Measurements from ENCODE around the gene TRAF7. TPM values are rescaled to one million over a fixed set of nuclear protein-coding genes. Genes with fewer than 3 reads are reported as not detected.

Gene TRAF7
- total RNA-seq, 1 experiment from 2014 or later, result 101 TPM

GRCh38 chr16:2204416-2205103 lies 49.0 kb downstream of the TRAF7 start:
- in situ Hi-C loops (cut with HindIII; ENCODE audit: low pct_unique_long_range_greater_than_20kb, low sequenced_read_pairs), result no loop called here
- DNase-seq (ENCODE audit: low read depth), result no peak

DNA sequence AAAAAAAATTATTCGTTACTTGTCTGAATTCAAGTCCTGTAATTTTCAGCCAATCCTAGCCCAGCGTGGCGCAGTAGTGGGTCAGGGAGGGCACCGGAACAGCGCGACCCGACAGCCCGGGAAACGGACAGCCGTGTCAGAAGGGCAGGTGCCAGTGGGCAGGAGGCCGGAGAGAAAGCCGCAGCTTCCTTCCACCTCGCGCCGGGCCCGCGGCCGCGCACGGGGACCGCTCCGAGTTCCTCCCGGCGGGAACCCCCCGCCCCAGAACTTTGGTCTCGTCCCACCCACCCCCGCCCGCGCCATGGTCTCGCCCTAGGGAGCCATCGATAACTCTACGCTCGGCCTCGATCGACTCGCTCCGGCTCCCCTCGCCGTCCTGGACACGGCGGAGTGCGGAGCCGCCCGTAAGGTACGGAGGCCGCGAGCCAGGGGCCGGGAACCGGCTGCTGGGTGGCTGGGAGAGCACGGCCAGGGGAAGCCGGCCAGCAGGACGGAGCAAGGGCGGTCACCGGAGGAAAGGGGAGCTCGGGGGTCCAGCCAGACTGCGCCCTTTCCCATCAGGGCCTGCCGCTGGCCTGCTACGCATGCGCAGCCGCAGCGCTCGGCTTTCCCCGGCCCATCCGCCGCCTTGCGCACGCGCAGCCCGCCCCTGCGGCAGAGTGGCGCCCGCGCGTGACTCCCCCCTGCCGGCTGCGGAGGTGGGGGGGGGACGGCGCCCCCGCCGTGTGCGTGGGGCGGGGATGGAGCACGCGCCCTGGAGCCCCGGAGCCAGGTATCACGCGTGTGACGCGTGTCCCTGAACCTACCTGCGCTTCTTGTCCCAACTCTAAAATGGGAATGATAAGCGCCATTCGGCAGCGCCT lies 49.8 kb downstream of the TRAF7 start, which contains the start of gene MLST8:
MLST8 (plus strand) TSS at position 351 of the 863 bp plus-strand sequence. CDS start 632 bp downstream, outside the sequence.
- peak; percentile 93 for DNase-seq (ENCODE audit: low read depth)
- in situ Hi-C loops (cut with HindIII; ENCODE audit: low pct_unique_long_range_greater_than_20kb, low sequenced_read_pairs), result no loop called here

GRCh38 chr16:2205967-2206313 lies 50.4 kb downstream of the TRAF7 start:
- no peak for DNase-seq (ENCODE audit: low read depth)
- in situ Hi-C loops (cut with HindIII; ENCODE audit: low pct_unique_long_range_greater_than_20kb, low sequenced_read_pairs), result no loop called here

GRCh38 chr16:2206420-2206779 lies 50.8 kb downstream of the TRAF7 start:
- DNase-seq (ENCODE audit: low read depth), result no peak
- in situ Hi-C loops (cut with HindIII; ENCODE audit: low pct_unique_long_range_greater_than_20kb, low sequenced_read_pairs), result no loop called here

GRCh38 chr16:2206780-2207433 lies 51.3 kb downstream of the TRAF7 start:
- in situ Hi-C loops (cut with HindIII; ENCODE audit: low pct_unique_long_range_greater_than_20kb, low sequenced_read_pairs), result no loop called here
- DNase-seq (ENCODE audit: low read depth), result no peak

DNA sequence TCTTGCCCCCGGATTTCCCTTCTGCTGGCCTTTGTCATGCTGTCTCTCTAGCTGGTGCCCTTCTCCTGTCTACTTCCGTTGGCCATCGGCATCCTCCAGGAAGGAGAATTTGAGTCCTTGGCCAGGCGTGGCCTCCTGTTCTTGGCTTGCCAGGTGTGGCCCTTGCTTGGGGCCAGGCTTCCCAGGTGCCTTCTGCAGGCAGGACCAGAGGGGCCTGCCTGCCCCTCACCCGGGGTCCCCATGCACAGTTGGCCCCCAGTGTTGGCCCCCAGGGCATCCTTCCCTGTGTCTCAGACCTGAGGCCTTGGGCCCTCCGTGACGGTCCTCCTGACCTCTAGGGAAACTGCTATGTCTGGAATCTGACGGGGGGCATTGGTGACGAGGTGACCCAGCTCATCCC lies 52.3 kb downstream of the TRAF7 start:
- no peak for DNase-seq (ENCODE audit: low read depth)
- in situ Hi-C loops (cut with HindIII; ENCODE audit: low pct_unique_long_range_greater_than_20kb, low sequenced_read_pairs), result no loop called here

DNA sequence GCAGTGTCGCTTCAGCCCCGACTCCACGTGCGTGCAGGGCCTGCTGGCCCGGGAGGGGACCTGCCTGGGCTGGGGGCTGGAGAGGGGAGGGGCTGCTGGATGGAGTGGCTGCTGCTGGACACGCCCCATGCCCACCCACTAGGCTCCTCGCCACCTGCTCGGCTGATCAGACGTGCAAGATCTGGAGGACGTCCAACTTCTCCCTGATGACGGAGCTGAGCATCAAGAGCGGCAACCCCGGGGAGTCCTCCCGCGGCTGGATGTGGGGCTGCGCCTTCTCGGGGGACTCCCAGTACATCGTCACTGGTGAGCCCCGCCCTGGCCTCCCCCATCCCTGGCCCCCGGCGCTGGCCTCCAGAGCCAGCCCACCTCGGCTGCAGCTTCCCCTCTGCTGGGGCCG lies 52.7 kb downstream of the TRAF7 start:
- DNase-seq (ENCODE audit: low read depth), result no peak
- in situ Hi-C loops (cut with HindIII; ENCODE audit: low pct_unique_long_range_greater_than_20kb, low sequenced_read_pairs), result no loop called here

DNA sequence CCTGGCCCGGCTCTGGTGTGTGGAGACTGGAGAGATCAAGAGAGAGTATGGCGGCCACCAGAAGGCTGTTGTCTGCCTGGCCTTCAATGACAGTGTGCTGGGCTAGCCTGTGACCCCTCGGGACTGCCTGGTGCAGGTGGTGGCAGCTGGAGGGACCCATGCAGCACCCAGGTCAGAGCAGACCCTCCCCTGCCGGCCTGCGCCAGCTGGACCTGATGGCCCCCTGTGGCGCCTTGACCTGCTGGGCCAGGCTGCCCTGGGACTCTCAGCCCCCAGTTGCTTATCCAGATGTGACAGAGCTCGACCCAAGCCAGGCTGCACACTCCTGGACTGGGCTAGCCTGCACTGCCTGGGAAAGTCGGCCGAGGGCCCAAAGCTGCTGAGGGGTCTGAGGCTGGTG lies 53.2 kb downstream of the TRAF7 start:
- in situ Hi-C loops (cut with HindIII; ENCODE audit: low pct_unique_long_range_greater_than_20kb, low sequenced_read_pairs), result no loop called here
- DNase-seq (ENCODE audit: low read depth), result no peak

DNA sequence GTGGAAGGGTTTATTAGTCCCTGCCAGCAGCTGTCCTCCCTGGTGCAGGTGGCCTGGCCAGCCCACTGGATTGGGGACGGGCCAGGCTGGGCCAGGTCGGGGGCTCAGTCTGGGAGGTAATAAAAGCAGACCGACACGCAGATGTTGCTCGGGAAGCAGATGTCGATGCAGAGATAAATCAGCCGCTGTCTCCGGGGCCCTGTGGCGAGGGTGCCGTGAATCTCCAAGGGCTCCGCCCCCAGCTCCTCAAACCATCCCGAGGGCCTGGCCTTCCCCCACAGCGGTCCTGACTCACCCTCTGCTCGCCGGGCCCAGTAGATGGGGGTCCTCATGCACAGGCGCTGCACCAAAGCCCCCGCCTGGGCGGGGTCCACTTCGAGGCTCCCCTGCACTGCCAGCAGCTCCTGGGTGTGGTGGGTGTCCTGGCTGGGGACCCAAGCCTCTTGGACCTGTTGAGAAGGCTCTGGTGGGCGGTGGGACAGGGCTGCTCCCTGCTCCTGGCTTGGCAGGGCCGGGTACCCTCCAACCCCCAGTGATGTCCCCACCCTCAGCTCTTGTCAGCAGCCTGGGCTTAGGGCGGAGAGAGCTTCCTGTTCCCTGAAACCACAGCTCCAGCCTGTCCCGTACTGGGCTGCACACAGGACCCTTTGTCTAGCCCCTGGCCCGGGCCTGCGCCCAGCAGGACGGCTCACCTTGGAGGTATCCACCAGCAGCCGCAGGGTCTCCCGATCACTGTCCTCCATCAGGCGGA lies 53.9 kb downstream of the TRAF7 start:
- in situ Hi-C loops (cut with HindIII; ENCODE audit: low pct_unique_long_range_greater_than_20kb, low sequenced_read_pairs), result no loop called here
- DNase-seq (ENCODE audit: low read depth), result no peak

- in situ Hi-C loops (cut with HindIII; ENCODE audit: low pct_unique_long_range_greater_than_20kb, low sequenced_read_pairs), result no loop called here
- no peak for DNase-seq (ENCODE audit: low read depth)
Measured at GRCh38 chr16:2210009-2210332, 54.4 kb downstream of the TRAF7 start.

DNA sequence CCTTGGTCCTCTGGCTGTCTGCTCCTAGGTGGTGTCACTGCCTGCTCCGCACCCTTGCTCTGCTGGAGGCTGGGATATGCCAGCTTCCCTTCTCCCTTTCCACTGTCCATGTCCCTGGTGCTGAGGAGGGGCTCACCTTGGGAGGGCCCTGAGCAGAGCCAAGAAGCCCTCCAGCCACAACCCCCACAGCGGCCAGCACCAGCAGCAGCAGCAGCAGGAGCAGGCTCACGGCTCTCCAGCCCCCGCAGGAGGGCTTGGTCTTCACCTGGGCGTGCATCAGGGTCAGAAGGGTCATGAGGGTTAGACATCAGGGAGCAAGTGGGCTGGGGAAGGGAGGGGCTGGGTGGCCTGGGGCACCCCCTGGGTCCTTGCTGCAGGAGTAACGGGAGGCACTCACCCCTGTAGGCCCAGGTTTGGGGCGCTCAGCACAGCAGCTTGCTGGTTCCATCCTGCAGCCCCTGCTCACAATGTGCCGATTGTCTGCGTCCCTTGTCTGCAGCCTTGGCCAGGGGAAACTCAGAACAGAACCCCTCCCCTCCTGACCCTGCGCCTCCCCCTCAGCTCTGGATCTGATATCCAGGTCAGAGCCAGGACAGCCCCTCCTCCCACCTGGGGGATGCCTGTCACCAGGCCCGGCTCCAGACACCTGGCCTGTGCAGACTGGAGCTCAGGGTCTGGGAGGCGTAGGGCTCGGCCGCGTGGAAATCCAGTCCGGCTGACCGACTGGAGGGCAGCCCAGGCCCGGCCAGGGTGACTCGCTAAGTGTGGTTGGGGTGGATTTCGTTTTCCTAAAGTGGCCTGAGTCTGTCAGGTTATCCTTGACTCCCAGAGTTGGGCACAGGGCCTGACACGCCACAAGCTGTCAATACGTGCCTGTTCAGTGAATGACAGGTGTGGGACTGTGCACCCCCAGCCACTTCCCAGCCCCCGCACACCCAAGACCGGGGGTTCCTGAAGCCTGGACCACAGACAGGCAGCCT lies 55.1 kb downstream of the TRAF7 start, which contains the start of gene BRICD5:
BRICD5 (minus strand) TSS at position 478 of the 980 bp plus-strand sequence; CDS start at position 448, 30 bp downstream.
- DNase-seq (ENCODE audit: low read depth), result no peak
- in situ Hi-C loops (cut with HindIII; ENCODE audit: low pct_unique_long_range_greater_than_20kb, low sequenced_read_pairs), result no loop called here

DNA sequence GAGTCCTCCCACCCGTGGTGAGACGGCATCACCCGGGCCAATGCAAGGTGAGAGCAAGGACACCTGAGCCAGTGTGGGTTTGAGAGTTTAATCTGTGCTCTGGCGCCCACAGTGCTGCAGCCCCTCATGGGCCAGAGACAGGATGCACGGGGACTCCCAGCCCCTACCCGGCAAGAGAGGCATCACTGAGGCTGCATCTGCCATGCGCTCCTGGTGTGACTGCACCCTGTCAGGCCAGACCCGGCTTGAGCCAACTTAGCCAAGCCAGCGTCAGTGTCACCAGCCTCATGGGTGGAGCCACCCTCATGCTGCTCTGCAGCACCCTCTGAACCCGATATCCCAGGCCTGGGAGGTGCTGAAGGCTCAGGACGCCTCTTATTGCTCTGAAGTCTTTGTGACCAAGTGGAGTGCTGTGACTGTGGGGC lies 56.4 kb downstream of the TRAF7 start:
- in situ Hi-C loops (cut with HindIII; ENCODE audit: low pct_unique_long_range_greater_than_20kb, low sequenced_read_pairs), result no loop called here
- DNase-seq (ENCODE audit: low read depth), result no peak

DNA sequence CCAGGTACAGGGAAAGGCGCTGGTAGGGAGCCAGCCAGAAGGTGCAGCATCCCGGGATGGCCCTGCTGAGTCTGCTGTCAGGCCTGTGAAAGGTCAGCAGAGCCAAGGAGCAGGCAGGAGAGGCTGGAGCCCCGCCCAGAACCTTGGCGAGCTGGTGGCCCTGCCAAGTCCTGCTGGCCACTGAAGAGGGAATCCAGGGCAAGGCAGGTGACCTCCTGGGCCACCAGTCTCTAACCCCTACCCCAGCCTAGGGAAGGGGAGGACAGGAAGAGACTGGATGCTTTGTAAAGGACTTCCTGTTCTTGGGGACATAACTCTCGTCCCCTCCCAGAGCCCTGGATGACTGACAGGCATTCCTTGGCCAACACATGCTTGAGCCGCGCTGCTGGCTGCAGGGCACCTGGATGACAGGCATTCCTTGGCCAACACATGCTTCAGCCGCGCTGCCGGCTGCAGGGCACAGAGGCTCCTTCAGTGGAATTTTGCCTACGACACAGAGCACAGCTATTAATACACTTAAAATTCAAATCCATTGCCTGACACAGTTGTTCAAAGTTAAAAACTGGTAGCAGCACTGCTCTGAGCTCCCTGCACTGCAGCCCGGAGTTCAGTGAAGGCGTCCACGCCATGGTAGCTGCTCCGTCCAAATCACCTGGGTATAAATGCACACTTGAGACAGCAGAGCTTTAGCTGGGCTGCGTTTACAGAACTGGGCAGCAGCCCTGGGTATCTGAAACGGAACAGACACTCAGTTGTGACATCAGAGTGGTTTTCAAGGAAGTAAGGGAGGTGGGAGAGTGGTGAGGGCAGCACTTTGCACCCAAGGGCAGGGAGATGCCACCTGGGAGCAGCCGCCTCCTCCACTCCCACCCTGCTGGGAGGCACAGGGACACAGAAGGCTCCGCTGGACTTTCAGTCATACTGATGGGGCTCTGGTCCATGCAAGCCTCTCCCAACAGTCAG lies 57.1 kb downstream of the TRAF7 start:
- DNase-seq (ENCODE audit: low read depth), result peak; percentile 66
- in situ Hi-C loops (cut with HindIII; ENCODE audit: low pct_unique_long_range_greater_than_20kb, low sequenced_read_pairs), result no loop called here

DNA sequence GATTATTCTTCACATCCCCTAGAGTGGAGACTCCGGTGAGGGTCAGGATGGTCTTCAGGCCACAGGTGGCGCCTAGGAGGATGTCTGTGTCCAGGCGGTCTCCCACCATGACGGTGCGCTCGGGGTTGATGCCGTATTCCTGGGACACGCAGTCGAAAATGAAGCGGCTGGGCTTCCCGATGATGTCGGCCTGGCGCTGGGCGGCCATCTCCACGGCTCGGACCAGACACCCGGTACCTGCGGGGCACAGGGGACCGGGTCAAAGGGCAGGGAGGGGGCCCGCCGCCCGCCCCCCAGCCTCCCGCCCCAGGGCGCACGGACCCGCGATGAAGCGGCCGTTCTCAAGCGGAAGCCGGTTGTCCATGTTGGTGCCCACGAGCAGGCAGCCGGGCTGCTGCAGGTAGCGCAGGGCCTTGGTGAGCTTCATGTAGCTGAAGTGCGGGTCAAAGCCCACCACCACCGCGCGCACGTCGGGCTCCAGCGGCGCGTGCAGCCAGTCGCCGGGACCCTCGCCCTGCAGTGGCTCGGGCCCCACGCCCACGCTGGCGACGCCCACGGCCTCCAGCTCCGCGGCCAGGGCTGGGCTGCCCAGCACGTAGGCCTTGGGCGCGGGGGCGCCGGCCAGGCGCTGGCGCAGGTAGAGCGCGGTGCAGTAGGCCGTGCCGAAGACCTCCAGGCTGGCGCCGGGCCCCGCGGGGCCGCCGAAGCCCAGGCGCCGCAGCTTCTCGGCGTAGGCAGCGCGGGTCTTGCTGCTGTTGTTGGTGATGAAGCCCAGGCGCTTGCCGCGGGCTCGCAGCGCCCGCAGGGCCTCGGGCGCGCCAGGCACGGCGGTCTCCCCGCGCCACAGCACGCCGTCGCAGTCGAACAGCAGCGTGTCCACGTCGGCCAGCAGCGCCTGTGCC lies 58.5 kb downstream of the TRAF7 start:
- in situ Hi-C loops (cut with HindIII; ENCODE audit: low pct_unique_long_range_greater_than_20kb, low sequenced_read_pairs), result no loop called here
- DNase-seq (ENCODE audit: low read depth), result peak; percentile 51

- in situ Hi-C loops (cut with HindIII; ENCODE audit: low pct_unique_long_range_greater_than_20kb, low sequenced_read_pairs), result no loop called here
- DNase-seq (ENCODE audit: low read depth), result no peak
Measured at GRCh38 chr16:2214719-2214968, 59.1 kb downstream of the TRAF7 start, which contains the start of gene PGP. TSS of gene PGP (minus strand) at chr16:2214840. CDS start at chr16:2214777, 63 bp downstream.

GRCh38 chr16:2216330-2216729 lies 60.7 kb downstream of the TRAF7 start:
- in situ Hi-C loops (cut with HindIII; ENCODE audit: low pct_unique_long_range_greater_than_20kb, low sequenced_read_pairs), result no loop called here
- DNase-seq (ENCODE audit: low read depth), result no peak
